ENCODE results near the gene AVL9. TPM values are rescaled to one million over a fixed set of nuclear protein-coding genes. Genes with fewer than 3 reads are reported as not detected.

Gene AVL9
- total RNA-seq, 1 donor from 2014 or later, result 78.3 TPM

- Histone ChIP-seq H3K9me3 (no peaks in the 10 kb centered on the region), H3K36me3 (no peaks in the 10 kb centered on the region), H3K4me1 (peaks cover 10 to 28% of the 10 kb centered on the region in 2 donors), H3K27me3 (no peaks in the 10 kb centered on the region), H3K4me3 (no peak overlapping the region), H3K27ac (peak overlapping the region; percentile 15 to 44)
- DNase-seq (ENCODE audit: low spot score in 2 of 2), result no peak
- intact Hi-C loops (cut with DNase I), result no loop called here
- no peak for TF ChIP-seq CTCF (IDR thresholded peaks at IDR 0.05)
Measured at GRCh38 chr7:32500922-32501341, 5.6 kb downstream of the AVL9 start.

- no peaks in the 10 kb centered on the region for H3K36me3 ChIP-seq
- H3K9me3 ChIP-seq, result no peaks in the 10 kb centered on the region
- intact Hi-C loops (cut with DNase I), result no loop called here
- H3K4me3 ChIP-seq, result no peak overlapping the region
- no peaks in the 10 kb centered on the region for H3K27me3 ChIP-seq
- peaks cover 7 to 27% of the 10 kb centered on the region in 2 donors for H3K4me1 ChIP-seq
- no peak for TF ChIP-seq CTCF (IDR thresholded peaks at IDR 0.05)
- H3K27ac ChIP-seq, result peak overlapping the region; percentile 26 to 44
- DNase-seq (ENCODE audit: low spot score in 2 of 2), result no peak
Measured at GRCh38 chr7:32501522-32501921, 6.2 kb downstream of the AVL9 start.

- Histone ChIP-seq H3K4me3 (no peak overlapping the region), H3K27me3 (no peaks in the 10 kb centered on the region), H3K27ac (no peak overlapping the region), H3K4me1 (peaks cover 3 to 20% of the 10 kb centered on the region in 2 donors), H3K9me3 (no peaks in the 10 kb centered on the region), H3K36me3 (no peaks in the 10 kb centered on the region)
- no peak for TF ChIP-seq CTCF (IDR thresholded peaks at IDR 0.05)
- DNase-seq (ENCODE audit: low spot score in 2 of 2), result no peak
- intact Hi-C loops (cut with DNase I), result no loop called here
Measured at GRCh38 chr7:32502728-32503127, 7.4 kb downstream of the AVL9 start.

- no peaks in the 10 kb centered on the region for H3K36me3 ChIP-seq
- H3K27ac ChIP-seq, result no peak overlapping the region
- no peak for DNase-seq (ENCODE audit: low spot score in 2 of 2)
- intact Hi-C loops (cut with DNase I), result no loop called here
- TF ChIP-seq CTCF (IDR thresholded peaks at IDR 0.05), result no peak
- H3K4me1 ChIP-seq, result peaks cover 3 to 14% of the 10 kb centered on the region in 2 donors
- no peaks in the 10 kb centered on the region for H3K9me3 ChIP-seq
- no peak overlapping the region for H3K4me3 ChIP-seq
- H3K27me3 ChIP-seq, result no peaks in the 10 kb centered on the region
Measured at GRCh38 chr7:32506266-32507054, 11.2 kb downstream of the AVL9 start.

GRCh38 chr7:32507414-32507813 lies 12.1 kb downstream of the AVL9 start:
- peaks cover 0 to 8% of the 10 kb centered on the region in 2 donors for H3K4me1 ChIP-seq
- intact Hi-C loops (cut with DNase I), result no loop called here

More at GRCh38 chr7:32507414-32507813, 12.1 kb downstream of the AVL9 start:
- TF ChIP-seq CTCF (IDR thresholded peaks at IDR 0.05), result no peak
- H3K9me3 ChIP-seq, result no peaks in the 10 kb centered on the region
- H3K36me3 ChIP-seq, result no peaks in the 10 kb centered on the region
- no peak for DNase-seq (ENCODE audit: low spot score in 2 of 2)
- H3K27ac ChIP-seq, result no peak overlapping the region
- no peak overlapping the region for H3K4me3 ChIP-seq
- no peaks in the 10 kb centered on the region for H3K27me3 ChIP-seq
